A549 treated with RU486 at 1 μM for 4 hours (cell line): ENCODE data around the gene CEBPA. TPM values are rescaled to one million over a fixed set of nuclear protein-coding genes. Genes with fewer than 3 reads are reported as not detected.

Experiments
- total RNA-seq: library from RNA; stranded (reverse); fragments of 200-300 nt; extraction: Qiagen RNA extraction; gene quantifications from 5 replicates; pipeline ENCODE4 v1.2.3, GENCODE V29; 2022; ENCODE audit warnings: low read depth

Gene CEBPA
- 5.6 to 11.1 TPM (median 9.3 TPM) in 5 replicates for total RNA-seq

DNA sequence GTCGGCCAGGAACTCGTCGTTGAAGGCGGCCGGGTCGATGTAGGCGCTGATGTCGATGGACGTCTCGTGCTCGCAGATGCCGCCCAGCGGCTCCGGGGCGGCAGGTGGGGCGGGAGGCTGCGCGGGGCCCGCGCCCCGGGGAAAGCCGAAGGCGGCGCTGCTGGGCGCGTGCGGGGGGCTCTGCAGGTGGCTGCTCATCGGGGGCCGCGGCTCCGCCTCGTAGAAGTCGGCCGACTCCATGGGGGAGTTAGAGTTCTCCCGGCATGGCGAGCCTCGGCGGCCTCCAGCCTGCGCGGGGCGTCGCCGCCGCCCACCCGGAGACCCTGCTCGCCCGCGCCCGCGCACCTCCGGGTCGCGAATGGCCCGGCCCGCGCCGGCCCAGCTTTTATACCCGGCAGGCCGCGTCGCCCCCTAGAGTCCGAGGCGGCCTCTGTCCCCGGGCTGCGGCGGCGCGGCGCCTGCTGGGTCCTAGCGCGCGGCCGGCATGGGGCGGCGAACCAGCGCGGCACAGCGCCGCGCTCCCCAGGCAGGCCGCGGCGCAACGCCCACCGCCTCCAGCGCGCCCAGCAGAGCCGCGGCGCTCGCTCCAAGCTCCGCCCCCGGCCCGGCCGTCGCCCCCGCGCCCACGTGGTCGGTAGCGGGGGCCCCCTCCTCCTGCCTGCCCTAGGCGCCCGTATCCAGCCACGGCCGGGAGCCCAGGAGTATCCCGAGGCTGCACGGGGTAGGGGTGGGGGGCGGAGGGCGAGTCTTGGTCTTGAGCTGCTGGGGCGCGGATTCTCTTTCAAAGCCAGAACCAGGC, at the start of gene CEBPA:
TSS of gene CEBPA (minus strand) at position 360 of the 799 bp plus-strand sequence. CDS start at position 240, 120 bp downstream.

Other genes starting within 250 kb of the CEBPA start
- gene RHPN2, start 237.6 kb downstream of the CEBPA start, total RNA-seq, result 57.2 to 65.5 TPM (median 58.9 TPM) in 5 replicates
- 12.7 to 16.3 TPM (median 15.0 TPM) in 5 replicates for gene GPATCH1, start 221.4 kb downstream of the CEBPA start, total RNA-seq
- gene WDR88, start 170.4 kb downstream of the CEBPA start, total RNA-seq, result 0.16 TPM in 1 of 5 replicates, not detected in the others
- gene LRP3, start 108.2 kb downstream of the CEBPA start, total RNA-seq, result 31.6 to 61.9 TPM (median 53.0 TPM) in 5 replicates
- 0.09 to 0.14 TPM (median 0.13 TPM) in 3 of 5 replicates, not detected in the others for gene SLC7A10, start 76.7 kb downstream of the CEBPA start, total RNA-seq
- 28.2 to 42.1 TPM (median 40.4 TPM) in 5 replicates for gene CEBPG, start 71.2 kb upstream of the CEBPA start, total RNA-seq
- 98.5 to 127 TPM (median 120 TPM) in 5 replicates for gene PEPD, start 219.3 kb upstream of the CEBPA start, total RNA-seq